Measurements from ENCODE around the gene ZDHHC20.

The ZDHHC20 gene

GRCh38 chr13:21360463-21360862, 98.6 kb downstream of the ZDHHC20 start:
- no peak for DNase-seq

GRCh38 chr13:21359855-21360254, 99.2 kb downstream of the ZDHHC20 start:
- DNase-seq, result no peak

GRCh38 chr13:21355304-21355703, 103.8 kb downstream of the ZDHHC20 start:
- no peak for DNase-seq

GRCh38 chr13:21354721-21355120, 104.4 kb downstream of the ZDHHC20 start:
- DNase-seq, result no peak

- no peak for DNase-seq
Observed at GRCh38 chr13:21348488-21349120, 110.5 kb downstream of the ZDHHC20 start.

- DNase-seq, result no peak
Observed at GRCh38 chr13:21347753-21348318, 111.3 kb downstream of the ZDHHC20 start.

GRCh38 chr13:21344662-21345176, 114.4 kb downstream of the ZDHHC20 start:
- DNase-seq, result peak; percentile 32

GRCh38 chr13:21343659-21344058, 115.4 kb downstream of the ZDHHC20 start:
- DNase-seq, result no peak

- DNase-seq, result no peak
Observed at GRCh38 chr13:21342699-21343442, 116.2 kb downstream of the ZDHHC20 start.

GRCh38 chr13:21341637-21342422, 117.3 kb downstream of the ZDHHC20 start:
- no peak for DNase-seq

- DNase-seq, result no peak
Observed at GRCh38 chr13:21338639-21339278, 120.3 kb downstream of the ZDHHC20 start.

GRCh38 chr13:21338156-21338555, 120.9 kb downstream of the ZDHHC20 start:
- no peak for DNase-seq

GRCh38 chr13:21336609-21337349, 122.3 kb downstream of the ZDHHC20 start:
- DNase-seq, result no peak

- no peak for DNase-seq
Observed at GRCh38 chr13:21333186-21333585, 125.9 kb downstream of the ZDHHC20 start.

- no peak for DNase-seq
Observed at GRCh38 chr13:21330126-21330861, 128.8 kb downstream of the ZDHHC20 start.

- DNase-seq, result no peak
Observed at GRCh38 chr13:21328836-21329477, 130.1 kb downstream of the ZDHHC20 start.

- DNase-seq, result no peak
Observed at GRCh38 chr13:21328201-21328600, 130.9 kb downstream of the ZDHHC20 start.

- peak; percentile 34 for DNase-seq
Observed at GRCh38 chr13:21326155-21327031, 132.7 kb downstream of the ZDHHC20 start.

GRCh38 chr13:21324803-21325202, 134.3 kb downstream of the ZDHHC20 start:
- no peak for DNase-seq

GRCh38 chr13:21322988-21323387, 136.1 kb downstream of the ZDHHC20 start:
- no peak for DNase-seq
